Spleen (tissue), 11 donors: ENCODE results near the gene NCOA1. TPM values are rescaled to one million over a fixed set of nuclear protein-coding genes. Genes with fewer than 3 reads are reported as not detected.

ENCODE experiments used
- DNase-seq: peaks from one replicate; pipeline ENCODE4 v3.0.0-alpha.2; 2020
- H3K27ac ChIP-seq, 8 donors: fragments of 200-600 bp; sonication (generic) in 7 of 8; 1 replicate in 4 of 8; 2 replicates in 4 of 8; pipeline versions ENCODE4 v1.5.0 to v1.8.0; 2016 to 2021; ENCODE audit warnings: inconsistent platforms in 4 of 8, mild to moderate bottlenecking in 4 of 8, moderate library complexity in 1 of 8
- H3K27me3 ChIP-seq, 7 donors: fragments of 200-600 bp; sonication (generic) in 6 of 7; replicated peaks in 1 of 7; 1 replicate in 4 of 7; 2 replicates in 3 of 7; pipeline versions ENCODE4 v1.5.0 to v1.8.0; 2016 to 2021; ENCODE audit warnings: inconsistent platforms in 3 of 7, mild to moderate bottlenecking in 1 of 7
- H3K36me3 ChIP-seq, 6 donors: fragments of 200-600 bp; sonication (generic) in 5 of 6; 1 replicate in 4 of 6; 2 replicates in 2 of 6; pipeline versions ENCODE4 v1.5.0 to v1.8.0; 2016 to 2021; ENCODE audit warnings: inconsistent platforms in 2 of 6
- H3K4me1 ChIP-seq, 6 donors: fragments of 200-600 bp; sonication (generic) in 5 of 6; 1 replicate in 3 of 6; 2 replicates in 3 of 6; pipeline versions ENCODE4 v1.5.0 to v1.8.0; 2016 to 2021; ENCODE audit warnings: inconsistent platforms in 3 of 6
- H3K4me3 ChIP-seq, 8 donors: fragments of 200-600 bp; sonication (generic) in 7 of 8; 1 replicate in 4 of 8; 2 replicates in 4 of 8; pipeline versions ENCODE4 v1.5.0 to v1.8.0; 2016 to 2021; ENCODE audit warnings: inconsistent platforms in 4 of 8, mild to moderate bottlenecking in 4 of 8, moderate library complexity in 2 of 8
- H3K9me3 ChIP-seq, 8 donors: fragments of 200-600 bp; sonication (generic) in 7 of 8; 1 replicate in 4 of 8; 2 replicates in 4 of 8; pipeline versions ENCODE4 v1.5.0 to v1.8.0; 2016 to 2021; ENCODE audit warnings: inconsistent platforms in 4 of 8
- POLR2A ChIP-seq, 3 donors: fragments of 450-650 bp; IDR thresholded peaks; one replicate each; pipeline ENCODE4 v1.5.1; 2017; ENCODE audit warnings: antibody characterized with exemption in 3 of 3, mild to moderate bottlenecking in 1 of 3
- POLR2AphosphoS5 ChIP-seq, 3 donors: sonication (generic); formaldehyde crosslinking; IDR thresholded peaks; one replicate each; pipeline ENCODE4 v1.5.1; 2017; ENCODE audit warnings: antibody characterized with exemption in 3 of 3
- WGBS, 5 donors: extraction: QIAGEN DNeasy Blood & Tissue Kit in 3 of 5; methylation state at CpG; one replicate each; pipeline versions ENCODE4 v1.1.5 to v1.1.7; 2013 to 2018; 5-methylcytosine and 5-hydroxymethylcytosine counted together
- intact Hi-C: fragments of 100-400 bp; cut with DNase I; formaldehyde crosslinking; loops from one replicate; pipeline ENCODE4 v1.15.0; 2023; ENCODE audit warnings: low total_unique reads
- polyA plus RNA-seq, 3 donors: library from polyadenylated mRNA; stranded (reverse); fragments of 200-250 nt; gene quantifications; one replicate each; pipeline ENCODE4 v1.2.1, GENCODE V29; 2013
- total RNA-seq, 7 donors: library from RNA; depleted of rRNA in 3 of 7; stranded (reverse); fragments of >200 nt in 3 of 7; fragmentation: NEBNext Ultra II Directional in 4 of 7; extraction: Animal tissue kit (Norgen Biotek cat#: 25700) in 4 of 7; gene quantifications; one replicate each; pipeline versions ENCODE4 v1.1.0 to v1.2.1, GENCODE V29; 2016 to 2021
- TF ChIP-seq, protein P1 (sequence below), 11 experiments: fragments of 200-600 bp in 7 of 11; fragments of 450-650 bp in 4 of 11; sonication (generic) in 4 of 11; IDR thresholded peaks in 8 of 11; conservative IDR thresholded peaks in 3 of 11; 1 replicate in 7 of 11; 2 replicates in 4 of 11; pipeline versions ENCODE4 v1.4.0 to v1.8.0; 2016 to 2021; ENCODE audit warnings: antibody characterized with exemption in 11 of 11, inconsistent platforms in 4 of 11, mild to moderate bottlenecking in 1 of 11
- donor health status: healthy with polysubstance abuse.
- donor health status: DM: no; HTN: no; CAD: no; lungs with moderate emphysema.
- donor health status: DM: no; HTN: no; CAD: no.
- donor health status: Bipolar disorder and iron deficiency.
- donor health status: healthy.
- donor health status: DM: no; HTN: no; CAD: no.
- donor health status: DM: yes; HTN: yes; CAD: no.

The NCOA1 gene
- total and polyA plus RNA-seq, 10 donors, result 4.4 to 73.6 (median 54.4) TPM

DNA sequence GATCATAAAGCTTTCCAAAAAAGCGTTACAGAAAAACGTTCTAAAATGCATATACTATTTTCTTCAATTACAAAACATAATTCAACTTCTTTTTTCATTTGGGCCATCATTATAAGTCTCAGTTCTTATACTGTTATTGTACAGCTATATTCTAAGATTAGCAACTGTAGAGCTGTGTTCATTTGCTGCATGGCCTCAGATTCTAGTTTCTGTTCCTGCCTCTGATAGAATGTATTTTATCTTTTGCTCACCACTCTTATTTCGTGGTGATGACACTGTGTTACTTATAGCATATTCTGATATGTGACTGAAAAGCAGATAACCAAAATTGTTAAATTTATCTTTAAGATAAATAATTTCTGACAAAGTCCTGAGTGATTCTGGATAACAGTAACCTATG lies 234.9 kb downstream of the NCOA1 start:
- no peak for TF ChIP-seq POLR2A (IDR thresholded peaks at IDR 0.05)
- no peak for TF ChIP-seq POLR2AphosphoS5 (IDR thresholded peaks at IDR 0.05)
- TF ChIP-seq, protein P1, sequence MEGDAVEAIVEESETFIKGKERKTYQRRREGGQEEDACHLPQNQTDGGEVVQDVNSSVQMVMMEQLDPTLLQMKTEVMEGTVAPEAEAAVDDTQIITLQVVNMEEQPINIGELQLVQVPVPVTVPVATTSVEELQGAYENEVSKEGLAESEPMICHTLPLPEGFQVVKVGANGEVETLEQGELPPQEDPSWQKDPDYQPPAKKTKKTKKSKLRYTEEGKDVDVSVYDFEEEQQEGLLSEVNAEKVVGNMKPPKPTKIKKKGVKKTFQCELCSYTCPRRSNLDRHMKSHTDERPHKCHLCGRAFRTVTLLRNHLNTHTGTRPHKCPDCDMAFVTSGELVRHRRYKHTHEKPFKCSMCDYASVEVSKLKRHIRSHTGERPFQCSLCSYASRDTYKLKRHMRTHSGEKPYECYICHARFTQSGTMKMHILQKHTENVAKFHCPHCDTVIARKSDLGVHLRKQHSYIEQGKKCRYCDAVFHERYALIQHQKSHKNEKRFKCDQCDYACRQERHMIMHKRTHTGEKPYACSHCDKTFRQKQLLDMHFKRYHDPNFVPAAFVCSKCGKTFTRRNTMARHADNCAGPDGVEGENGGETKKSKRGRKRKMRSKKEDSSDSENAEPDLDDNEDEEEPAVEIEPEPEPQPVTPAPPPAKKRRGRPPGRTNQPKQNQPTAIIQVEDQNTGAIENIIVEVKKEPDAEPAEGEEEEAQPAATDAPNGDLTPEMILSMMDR (IDR thresholded peaks at IDR 0.05 in 8 of 11, conservative IDR thresholded peaks at IDR 0.05 in 3 of 11), result no peak
- Histone ChIP-seq H3K27me3 (no peaks in the 10 kb centered on the region), H3K4me3 (no peak overlapping the region), H3K27ac (no peak overlapping the region), H3K36me3 (peaks cover 0 to 47% (median 25%) of the 10 kb centered on the region in 6 donors), H3K9me3 (no peaks in the 10 kb centered on the region), H3K4me1 (peaks cover 0 to 9% (median 0%) of the 10 kb centered on the region in 6 donors)
- intact Hi-C loops, result no loop called here
- WGBS, 5 donors, result 81 to 86% (median 85%) methylated on average over 3 of the region's 3 CpGs
- no peak for DNase-seq

GRCh38 chr2:24730481-24730880 lies 239.4 kb downstream of the NCOA1 start:
- DNase-seq, result no peak
- Histone ChIP-seq H3K4me3 (no peak overlapping the region), H3K9me3 (no peaks in the 10 kb centered on the region), H3K36me3 (peaks cover 0 to 72% (median 25%) of the 10 kb centered on the region in 6 donors), H3K4me1 (no peaks in the 10 kb centered on the region), H3K27ac (no peak overlapping the region), H3K27me3 (no peaks in the 10 kb centered on the region)
- no peak for TF ChIP-seq POLR2AphosphoS5 (IDR thresholded peaks at IDR 0.05)
- TF ChIP-seq, protein P1 (IDR thresholded peaks at IDR 0.05 in 8 of 11, conservative IDR thresholded peaks at IDR 0.05 in 3 of 11), result no peak
- no peak for TF ChIP-seq POLR2A (IDR thresholded peaks at IDR 0.05)
- intact Hi-C loops, result no loop called here
- 88 to 93% (median 90%) methylated on average over 7 of the region's 7 CpGs for WGBS, 5 donors

- Histone ChIP-seq H3K27me3 (no peaks in the 10 kb centered on the region), H3K27ac (no peak overlapping the region), H3K4me1 (no peaks in the 10 kb centered on the region), H3K4me3 (no peak overlapping the region), H3K36me3 (peaks cover 0 to 72% (median 25%) of the 10 kb centered on the region in 6 donors), H3K9me3 (no peaks in the 10 kb centered on the region)
- intact Hi-C loops, result no loop called here
- DNase-seq, result no peak
- TF ChIP-seq POLR2A (IDR thresholded peaks at IDR 0.05) (no peak), POLR2AphosphoS5 (IDR thresholded peaks at IDR 0.05) (no peak)
- TF ChIP-seq, protein P1 (IDR thresholded peaks at IDR 0.05 in 8 of 11, conservative IDR thresholded peaks at IDR 0.05 in 3 of 11), result no peak
Measured at GRCh38 chr2:24731040-24731439, 240.0 kb downstream of the NCOA1 start.

GRCh38 chr2:24731923-24732322 lies 240.9 kb downstream of the NCOA1 start:
- H3K4me3 ChIP-seq, result no peak overlapping the region
- intact Hi-C loops, result no loop called here
- H3K27me3 ChIP-seq, result no peaks in the 10 kb centered on the region
- no peak overlapping the region for H3K27ac ChIP-seq
- DNase-seq, result no peak
- H3K36me3 ChIP-seq, result peaks cover 0 to 70% (median 23%) of the 10 kb centered on the region in 6 donors
- TF ChIP-seq, protein P1 (IDR thresholded peaks at IDR 0.05 in 8 of 11, conservative IDR thresholded peaks at IDR 0.05 in 3 of 11), result no peak
- TF ChIP-seq POLR2A (IDR thresholded peaks at IDR 0.05) (no peak), POLR2AphosphoS5 (IDR thresholded peaks at IDR 0.05) (no peak)
- WGBS, 5 donors, result 94 to 100% (median 97%) methylated on average over 1 of the region's 1 CpG
- no peaks in the 10 kb centered on the region for H3K9me3 ChIP-seq
- no peaks in the 10 kb centered on the region for H3K4me1 ChIP-seq
